Activated T-helper 17 cell treated with anti-CD3 and anti-CD28 coated beads, Interleukin-2, amount 50 U/mL, for 72 hours (primary cell): ENCODE measurements around the gene GFRA4. TPM values are rescaled to one million over a fixed set of nuclear protein-coding genes. Genes with fewer than 3 reads are reported as not detected.

Source experiments
- ATAC-seq: fragments of 150-1000 bp; cut with Tn5 transposase; replicated peaks from 2 replicates; pipeline ENCODE4 v1.10.0; 2021; ENCODE audit warnings: mild to moderate bottlenecking, moderate library complexity
- H3K27ac Mint-ChIP-seq: one replicate; pipeline ENCODE4 v1.8.0; 2022; ENCODE audit warnings: mixed read lengths
- H3K27me3 Mint-ChIP-seq: one replicate; pipeline ENCODE4 v1.8.0; 2022; ENCODE audit warnings: mixed read lengths
- H3K36me3 Mint-ChIP-seq: one replicate; pipeline ENCODE4 v1.8.0; 2022; ENCODE audit warnings: low read depth, mild to moderate bottlenecking, mixed read lengths
- H3K4me1 Mint-ChIP-seq: one replicate; pipeline ENCODE4 v1.8.0; 2022; ENCODE audit warnings: mixed read lengths
- H3K4me3 Mint-ChIP-seq: one replicate; pipeline ENCODE4 v1.8.0; 2022; ENCODE audit warnings: mild to moderate bottlenecking, mixed read lengths
- H3K9me3 Mint-ChIP-seq: one replicate; pipeline ENCODE4 v1.8.0; 2022; ENCODE audit warnings: mixed read lengths
- total RNA-seq, 2 donors: library from RNA; stranded (reverse); gene quantifications; one replicate each; pipeline ENCODE4 v1.2.3, GENCODE V29; 2022

GFRA4 gene
- total RNA-seq, 2 donors from 2014 or later = not detected

GRCh38 chr20:3672547-3673171 is 9.5 kb upstream of the GFRA4 start:
- peaks cover 38% of the 10 kb centered on the region for H3K27me3 Mint-ChIP-seq
- H3K36me3 Mint-ChIP-seq = no peaks in the 10 kb centered on the region
- H3K9me3 Mint-ChIP-seq = no peaks in the 10 kb centered on the region
- H3K27ac Mint-ChIP-seq = no peak overlapping the region
- H3K4me3 Mint-ChIP-seq = no peak overlapping the region
- no peak for ATAC-seq
- H3K4me1 Mint-ChIP-seq = peaks cover 6% of the 10 kb centered on the region

DNA sequence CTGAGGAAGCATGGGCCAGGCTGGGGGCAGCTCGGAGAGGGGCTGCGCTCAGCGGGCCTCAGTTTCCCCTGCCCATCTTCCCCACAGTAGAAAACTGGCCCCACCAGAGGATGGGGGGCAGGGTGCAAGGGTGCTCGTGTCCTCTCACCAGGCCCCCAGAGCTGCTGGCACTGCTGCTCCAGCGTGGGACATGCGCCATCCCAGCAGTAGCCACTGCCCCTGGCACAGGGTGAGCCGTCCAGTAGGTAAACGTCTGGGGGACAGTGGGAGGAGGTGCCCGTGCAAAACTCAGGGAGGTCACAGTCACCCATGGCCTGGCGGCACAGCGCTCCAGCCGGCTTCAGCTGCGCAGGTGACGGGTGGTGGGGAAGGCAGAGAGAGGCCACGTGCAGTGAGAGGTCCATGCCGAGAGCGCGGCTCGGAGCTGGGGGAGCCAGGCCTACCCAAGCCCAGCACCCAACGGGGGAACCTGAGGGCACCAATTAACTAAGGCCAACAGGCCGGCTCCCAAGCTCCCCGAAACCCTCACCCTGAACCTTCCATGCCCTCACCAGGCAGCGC is 8.9 kb upstream of the GFRA4 start:
- H3K9me3 Mint-ChIP-seq = no peaks in the 10 kb centered on the region
- no peak overlapping the region for H3K27ac Mint-ChIP-seq
- ATAC-seq = no peak
- peaks cover 38% of the 10 kb centered on the region for H3K27me3 Mint-ChIP-seq
- no peak overlapping the region for H3K4me3 Mint-ChIP-seq
- peaks cover 9% of the 10 kb centered on the region for H3K4me1 Mint-ChIP-seq
- H3K36me3 Mint-ChIP-seq = no peaks in the 10 kb centered on the region

- Mint-ChIP-seq H3K9me3 (no peaks in the 10 kb centered on the region), H3K27ac (no peak overlapping the region), H3K36me3 (no peaks in the 10 kb centered on the region), H3K4me1 (peaks cover 9% of the 10 kb centered on the region), H3K27me3 (peaks cover 33% of the 10 kb centered on the region), H3K4me3 (no peak overlapping the region)
- no peak for ATAC-seq
These were observed 7.7 kb upstream of the GFRA4 start for GRCh38 chr20:3670945-3671344.

GRCh38 chr20:3670511-3670910 is 7.3 kb upstream of the GFRA4 start:
- Mint-ChIP-seq H3K9me3 (no peaks in the 10 kb centered on the region), H3K4me3 (no peak overlapping the region), H3K27ac (no peak overlapping the region), H3K4me1 (peaks cover 12% of the 10 kb centered on the region), H3K36me3 (no peaks in the 10 kb centered on the region), H3K27me3 (peaks cover 30% of the 10 kb centered on the region)
- no peak for ATAC-seq

DNA sequence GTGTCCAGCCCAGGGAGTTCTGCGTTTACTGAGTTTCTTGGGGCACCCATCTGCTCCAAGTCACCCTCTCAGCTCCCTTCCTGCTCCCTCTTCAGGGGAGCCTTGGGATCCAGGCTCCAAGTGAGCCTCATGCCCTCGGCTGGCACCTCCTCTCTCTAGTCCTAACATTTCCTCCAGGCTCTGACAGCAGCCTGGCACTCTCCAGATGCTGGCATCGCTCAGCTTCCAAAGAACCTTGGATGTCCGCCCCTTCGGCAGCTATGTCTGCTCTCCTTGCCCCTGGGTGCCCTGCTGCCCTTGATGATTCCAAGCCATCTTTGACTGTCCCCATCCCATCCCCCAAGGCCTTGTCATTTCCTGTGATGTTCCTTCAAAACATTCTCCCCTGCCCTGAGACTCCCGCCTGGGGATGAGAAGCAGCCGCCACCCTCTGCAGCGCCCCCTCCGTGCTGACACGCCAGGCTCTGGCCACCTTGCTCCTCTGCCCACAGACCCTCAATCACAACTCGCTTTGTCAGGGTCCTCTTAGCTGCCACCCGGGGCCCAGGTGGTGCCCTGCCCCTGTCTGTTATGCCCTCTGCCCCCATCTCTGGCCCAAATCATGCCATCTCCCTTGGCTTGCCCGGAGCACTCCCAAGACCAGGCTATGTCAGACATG is 6.6 kb upstream of the GFRA4 start:
- H3K9me3 Mint-ChIP-seq = no peaks in the 10 kb centered on the region
- no peak for ATAC-seq
- H3K27ac Mint-ChIP-seq = no peak overlapping the region
- no peaks in the 10 kb centered on the region for H3K36me3 Mint-ChIP-seq
- peaks cover 24% of the 10 kb centered on the region for H3K27me3 Mint-ChIP-seq
- peaks cover 12% of the 10 kb centered on the region for H3K4me1 Mint-ChIP-seq
- H3K4me3 Mint-ChIP-seq = no peak overlapping the region

- Mint-ChIP-seq H3K4me3 (no peak overlapping the region), H3K27ac (no peak overlapping the region), H3K4me1 (peaks cover 12% of the 10 kb centered on the region), H3K9me3 (no peaks in the 10 kb centered on the region), H3K27me3 (peaks cover 18% of the 10 kb centered on the region), H3K36me3 (no peaks in the 10 kb centered on the region)
- no peak for ATAC-seq
These were observed 4.3 kb upstream of the GFRA4 start for GRCh38 chr20:3667434-3668037.

DNA sequence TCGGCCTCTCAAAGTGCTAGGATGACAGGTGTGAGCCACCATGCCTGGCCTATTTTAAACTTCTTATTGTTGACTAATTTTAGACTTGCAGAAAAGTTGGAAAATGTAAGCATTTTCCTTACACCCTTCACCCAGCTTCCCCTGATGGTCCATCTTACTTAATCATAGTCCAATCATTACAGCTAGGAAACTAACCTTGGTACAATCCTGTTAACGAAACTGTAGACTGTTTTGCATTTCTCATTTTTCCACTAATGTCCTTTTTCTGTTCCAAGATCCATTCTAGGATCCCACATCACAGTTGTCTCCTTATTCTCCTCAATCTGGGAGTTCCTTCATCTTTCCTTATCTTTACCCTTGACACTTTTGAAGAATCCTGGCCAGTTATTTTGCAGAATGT is 659 bp upstream of the GFRA4 start:
- peaks cover 21% of the 10 kb centered on the region for H3K27me3 Mint-ChIP-seq
- no peaks in the 10 kb centered on the region for H3K9me3 Mint-ChIP-seq
- H3K4me1 Mint-ChIP-seq = peaks cover 15% of the 10 kb centered on the region
- no peaks in the 10 kb centered on the region for H3K36me3 Mint-ChIP-seq
- H3K27ac Mint-ChIP-seq = no peak overlapping the region
- no peak overlapping the region for H3K4me3 Mint-ChIP-seq
- ATAC-seq = no peak

DNA sequence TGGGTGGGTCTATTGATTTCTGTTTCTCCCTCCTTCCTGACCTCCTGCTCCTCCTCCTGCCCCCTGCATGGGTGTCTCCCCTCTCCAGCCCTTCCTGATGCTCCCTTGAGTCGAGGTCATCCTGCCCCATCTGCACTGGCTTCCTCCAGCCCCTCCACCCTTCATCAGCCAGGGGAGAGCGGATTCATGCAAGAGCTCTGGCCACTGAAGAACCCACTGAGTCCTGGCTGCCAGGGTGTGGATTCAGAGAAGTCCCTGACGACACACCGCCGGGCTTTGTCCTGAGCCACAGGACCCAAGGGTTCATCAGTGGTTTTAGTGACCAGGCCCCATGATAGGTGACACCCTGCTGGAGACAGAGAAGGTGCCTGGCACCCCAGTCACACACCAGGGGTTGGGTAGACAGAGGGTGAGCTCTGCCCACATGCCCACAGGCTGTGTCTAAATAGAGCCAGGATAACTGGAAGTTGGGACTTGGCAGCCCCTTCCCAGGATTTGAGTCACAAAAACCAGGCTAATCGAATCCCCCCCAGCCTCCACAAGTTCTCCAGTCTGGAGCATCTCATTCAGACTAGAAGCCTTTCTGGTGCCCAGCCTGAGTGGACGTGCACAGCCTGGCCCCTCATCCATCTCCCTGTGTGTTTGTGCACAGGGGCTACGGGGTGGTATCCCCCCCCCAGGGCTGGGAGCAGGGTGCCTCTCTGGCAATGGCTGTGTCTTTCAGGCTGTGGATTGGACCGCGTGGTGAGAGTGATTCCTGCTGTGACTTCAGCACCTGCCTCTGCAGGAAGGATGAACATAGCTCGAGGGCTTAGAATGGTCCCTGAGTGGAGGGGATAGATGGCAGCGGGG is 1.2 kb downstream of the GFRA4 start:
- no peaks in the 10 kb centered on the region for H3K9me3 Mint-ChIP-seq
- H3K36me3 Mint-ChIP-seq = no peaks in the 10 kb centered on the region
- no peak overlapping the region for H3K4me3 Mint-ChIP-seq
- H3K4me1 Mint-ChIP-seq = peaks cover 15% of the 10 kb centered on the region
- no peak for ATAC-seq
- H3K27me3 Mint-ChIP-seq = peaks cover 22% of the 10 kb centered on the region
- no peak overlapping the region for H3K27ac Mint-ChIP-seq

- ATAC-seq = no peak
- Mint-ChIP-seq H3K4me1 (peaks cover 13% of the 10 kb centered on the region), H3K36me3 (no peaks in the 10 kb centered on the region), H3K27ac (no peak overlapping the region), H3K9me3 (no peaks in the 10 kb centered on the region), H3K27me3 (peaks cover 22% of the 10 kb centered on the region), H3K4me3 (no peak overlapping the region)
These were observed 2.0 kb downstream of the GFRA4 start for GRCh38 chr20:3661060-3661813.

DNA sequence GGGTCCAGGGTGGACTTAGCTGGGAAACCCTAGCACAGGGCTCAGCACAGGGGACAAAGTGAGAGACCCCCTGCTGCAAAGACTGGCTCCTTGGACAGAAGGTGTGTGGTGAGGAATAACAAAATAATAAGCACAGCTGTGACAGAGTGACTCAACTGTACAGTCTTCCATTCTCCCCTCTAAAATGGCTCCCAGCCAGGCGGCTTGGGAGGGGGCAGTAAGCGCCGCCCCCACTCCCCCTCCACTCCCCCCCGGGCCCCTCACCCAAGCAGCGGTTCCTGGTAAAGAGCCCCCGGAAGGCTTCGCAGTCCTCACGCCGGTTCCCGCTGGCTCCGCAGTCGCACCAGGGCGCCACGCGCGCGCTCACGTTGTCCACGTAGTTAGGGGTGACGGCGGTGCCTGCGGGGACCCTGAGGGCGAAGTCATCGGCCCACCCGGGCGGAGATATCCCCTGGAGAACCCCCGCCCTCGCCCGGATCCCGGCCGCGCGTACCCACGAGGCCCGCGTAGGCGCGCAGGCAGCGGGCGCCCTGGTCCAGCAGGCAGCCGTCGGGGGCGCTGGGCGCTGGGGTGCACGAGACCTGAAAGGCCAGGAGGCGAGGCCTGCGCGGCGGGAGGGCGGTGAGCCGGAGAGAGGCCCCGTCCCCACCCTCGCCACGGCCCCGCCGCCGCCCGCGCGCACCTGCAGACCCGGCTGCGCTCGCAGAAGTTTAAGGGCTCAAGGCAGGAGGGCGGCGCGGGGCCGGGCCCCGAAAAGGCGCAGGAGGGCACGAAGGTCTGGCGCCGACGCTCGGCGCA is 2.7 kb downstream of the GFRA4 start:
- H3K36me3 Mint-ChIP-seq = no peaks in the 10 kb centered on the region
- no peak for ATAC-seq
- H3K9me3 Mint-ChIP-seq = no peaks in the 10 kb centered on the region
- no peak overlapping the region for H3K27ac Mint-ChIP-seq
- H3K4me1 Mint-ChIP-seq = peaks cover 7% of the 10 kb centered on the region
- peaks cover 22% of the 10 kb centered on the region for H3K27me3 Mint-ChIP-seq
- no peak overlapping the region for H3K4me3 Mint-ChIP-seq

- ATAC-seq = no peak
- no peaks in the 10 kb centered on the region for H3K36me3 Mint-ChIP-seq
- peak overlapping the region; percentile 17 for H3K4me3 Mint-ChIP-seq
- no peaks in the 10 kb centered on the region for H3K9me3 Mint-ChIP-seq
- peaks cover 22% of the 10 kb centered on the region for H3K27me3 Mint-ChIP-seq
- H3K4me1 Mint-ChIP-seq = peaks cover 7% of the 10 kb centered on the region
- no peak overlapping the region for H3K27ac Mint-ChIP-seq
These were observed 3.5 kb downstream of the GFRA4 start for GRCh38 chr20:3659492-3660261.

GRCh38 chr20:3658716-3659491 is 4.3 kb downstream of the GFRA4 start:
- Mint-ChIP-seq H3K27me3 (peaks cover 22% of the 10 kb centered on the region), H3K4me1 (peaks cover 7% of the 10 kb centered on the region), H3K4me3 (peak overlapping the region; percentile 14), H3K36me3 (no peaks in the 10 kb centered on the region), H3K9me3 (no peaks in the 10 kb centered on the region), H3K27ac (no peak overlapping the region)
- peak; percentile 76 for ATAC-seq
